Inflammatory macrophage treated with lipopolysaccharide for 1 hour (primary cell): ENCODE data around the gene SUPT3H.
"Not testable (repeated sequence)": the region's sequence is repeated elsewhere in the genome, so short reads cannot be mapped to it uniquely, and the experiment has no call there.

Experiments used
- DNase-seq, 2 donors: peaks; one replicate each; pipeline ENCODE4 v3.0.0-alpha.2; 2020 to 2022

SUPT3H gene

DNA sequence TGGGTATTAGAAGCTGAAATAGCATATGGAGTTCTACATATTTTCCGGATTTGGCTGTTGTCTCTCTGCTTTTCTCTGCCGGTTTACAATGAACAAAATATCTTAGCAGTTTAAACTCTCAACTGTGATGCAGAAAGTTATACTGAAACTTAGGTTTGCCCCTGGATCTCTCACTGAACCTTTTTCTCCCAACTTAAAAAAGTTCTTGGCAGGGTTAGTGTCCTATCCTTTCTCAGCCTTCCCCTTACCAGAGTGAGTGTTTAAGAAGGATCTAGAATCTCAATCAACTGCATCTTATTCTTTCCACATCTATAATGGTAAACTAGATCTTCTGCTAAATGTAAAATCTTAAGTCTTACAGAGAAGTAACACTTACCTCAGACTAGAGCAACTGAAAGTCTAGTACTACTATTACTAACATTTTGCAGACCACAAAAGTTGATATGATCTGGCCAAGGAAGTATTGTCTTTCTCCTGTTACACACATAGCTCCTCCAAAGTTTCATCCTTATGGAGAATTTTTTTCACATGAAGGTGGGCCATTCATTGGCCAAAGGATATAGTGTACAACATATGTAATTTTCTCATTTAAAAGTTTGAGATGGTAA lies 441.9 kb downstream of the SUPT3H start:
- no peak for DNase-seq

DNA sequence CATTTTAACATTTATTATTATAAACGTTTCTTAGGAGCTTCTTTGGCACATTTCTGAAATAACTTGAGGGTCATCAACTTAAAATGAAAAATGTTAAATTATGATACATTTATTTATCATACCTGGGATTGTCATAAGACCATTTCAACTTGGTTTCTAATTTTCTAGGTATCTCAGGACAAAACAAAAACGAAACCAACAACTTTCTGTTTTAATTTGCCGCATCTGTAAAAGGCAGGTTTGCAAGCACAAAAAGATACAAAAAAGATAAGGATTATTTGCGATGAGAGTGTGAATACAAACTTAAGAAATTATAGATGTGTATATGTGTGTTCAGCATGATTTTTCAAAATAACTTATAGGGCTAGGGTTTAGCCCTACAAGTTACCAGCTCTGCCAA lies 444.6 kb downstream of the SUPT3H start:
- DNase-seq = no peak

- no peak for DNase-seq
These were observed 445.1 kb downstream of the SUPT3H start for GRCh38 chr6:44932651-44933091.

- no peak for DNase-seq
These were observed 446.3 kb downstream of the SUPT3H start for GRCh38 chr6:44931385-44931784.

- no peak for DNase-seq
These were observed 451.2 kb downstream of the SUPT3H start for GRCh38 chr6:44926556-44926955.

DNA sequence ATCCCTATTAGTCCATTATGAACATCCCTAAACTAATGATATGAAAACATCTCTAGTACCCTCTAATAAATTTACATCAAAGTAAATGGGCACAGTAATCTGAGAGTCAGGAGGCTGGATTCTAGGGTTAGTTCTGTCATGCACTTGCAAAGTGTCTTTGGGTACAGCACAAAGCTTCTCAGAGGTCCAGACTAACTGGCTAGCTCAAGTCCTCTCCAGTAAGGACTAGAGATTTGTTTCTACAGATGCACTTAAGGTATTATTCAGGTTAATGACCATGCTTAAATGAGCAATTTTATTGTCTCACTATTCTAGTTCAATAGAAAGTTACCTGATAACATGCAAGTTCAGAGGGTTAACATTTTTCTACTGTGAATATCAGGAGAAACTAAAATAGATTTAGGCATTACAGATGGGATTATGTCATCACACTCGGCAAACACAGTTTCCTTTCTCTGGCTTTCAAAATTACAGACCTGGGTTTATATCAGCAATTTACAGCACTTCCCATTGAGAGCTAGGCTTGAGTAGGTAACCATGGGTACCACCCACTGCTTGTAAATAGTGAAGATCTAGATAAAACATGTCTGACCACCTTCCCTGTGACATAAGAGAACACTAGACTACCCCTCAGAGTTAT lies 452.5 kb downstream of the SUPT3H start:
- peak; percentile 35 to 65 for DNase-seq

DNA sequence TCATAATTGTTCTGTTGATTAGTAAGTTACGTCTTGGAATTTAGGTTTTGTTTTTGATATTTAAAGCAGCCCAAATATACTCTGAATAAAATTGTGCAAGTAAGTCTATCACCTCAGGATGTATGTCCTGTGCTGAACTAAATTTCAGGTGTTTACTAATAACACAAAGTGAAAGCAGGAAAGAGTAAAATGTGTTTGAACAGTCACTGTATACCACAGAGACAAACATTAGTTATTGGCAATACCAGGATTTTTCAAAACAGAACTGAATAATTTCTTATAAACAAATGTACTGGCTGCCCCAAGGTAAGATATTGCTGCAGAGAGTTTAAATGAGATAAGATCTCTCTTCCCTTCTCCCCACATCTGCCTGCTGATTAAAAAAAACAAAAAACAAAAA lies 454.3 kb downstream of the SUPT3H start:
- no peak for DNase-seq

DNA sequence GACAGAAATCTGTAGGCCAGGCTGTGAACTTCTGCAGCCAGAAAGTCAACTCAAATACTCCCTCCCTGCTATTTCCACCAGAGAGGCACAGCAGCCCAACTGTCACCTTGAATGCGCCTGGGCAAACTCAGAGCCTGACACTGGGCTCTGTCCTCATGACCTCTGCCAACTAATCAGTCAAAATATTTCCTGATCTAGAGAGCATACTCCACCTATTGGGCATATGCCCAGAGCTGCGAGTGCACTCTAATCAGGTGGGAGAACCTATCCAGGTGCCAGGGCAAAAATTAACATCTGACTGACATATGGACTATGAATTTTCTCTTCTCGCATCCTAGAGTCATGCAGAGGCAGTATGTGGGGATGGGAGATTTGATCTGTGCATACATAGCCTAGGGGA lies 455.9 kb downstream of the SUPT3H start:
- no peak for DNase-seq

- peak; percentile 53 to 55 for DNase-seq
These were observed 456.7 kb downstream of the SUPT3H start for GRCh38 chr6:44920952-44921491.

DNA sequence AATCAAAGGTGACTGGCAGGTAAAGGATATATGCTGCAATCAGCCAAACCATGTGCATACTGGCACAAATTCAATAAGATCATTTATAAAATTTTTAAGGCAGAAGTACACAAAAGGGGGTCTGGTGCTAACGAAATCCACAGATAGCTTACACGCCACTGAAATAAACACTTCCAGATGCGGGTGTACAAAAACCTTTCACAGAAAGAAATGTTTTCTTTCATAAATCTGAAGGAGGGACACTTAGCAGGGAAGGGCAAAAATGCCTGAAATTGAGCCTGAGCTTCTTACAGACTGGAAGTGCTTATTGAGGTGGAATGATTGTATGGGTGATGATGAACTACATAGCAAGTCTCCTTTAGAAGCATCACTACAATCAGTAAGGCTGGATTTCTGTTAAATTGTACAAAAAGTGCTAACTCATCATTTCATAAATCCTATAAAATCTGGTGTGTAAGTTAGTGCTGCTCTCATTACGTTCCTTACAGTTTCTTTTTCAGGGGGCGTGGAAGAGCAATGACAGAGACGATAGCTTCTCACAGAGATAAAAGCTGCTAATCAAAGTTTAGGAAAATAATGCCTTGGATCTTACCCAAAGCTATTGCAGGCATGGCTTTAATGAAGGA lies 458.9 kb downstream of the SUPT3H start:
- no peak for DNase-seq

DNA sequence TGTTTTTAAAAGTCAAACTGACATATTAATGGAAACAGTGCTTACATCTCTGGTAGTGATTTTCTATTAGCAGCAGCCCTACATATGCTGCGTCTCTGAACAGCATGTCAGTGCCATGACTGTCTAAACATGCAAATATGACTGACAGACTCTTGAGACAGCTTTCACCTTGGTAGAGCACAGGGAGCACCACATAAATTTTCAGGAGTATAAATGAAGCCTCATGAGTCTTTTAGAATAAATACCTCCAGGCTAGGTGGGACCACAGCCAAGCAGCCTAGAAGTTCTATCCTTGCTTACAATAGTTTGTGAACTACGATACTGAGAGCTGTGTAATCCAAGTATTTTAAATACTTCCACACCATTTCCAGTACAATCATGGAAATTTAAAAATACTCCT lies 460.3 kb downstream of the SUPT3H start:
- no peak for DNase-seq

GRCh38 chr6:44915111-44915510 lies 462.6 kb downstream of the SUPT3H start:
- DNase-seq = no peak

GRCh38 chr6:44914141-44914540 lies 463.6 kb downstream of the SUPT3H start:
- no peak for DNase-seq

- DNase-seq = no peak
These were observed 471.0 kb downstream of the SUPT3H start for GRCh38 chr6:44906761-44907160.

- not testable (repeated sequence) for DNase-seq
These were observed 477.4 kb downstream of the SUPT3H start for GRCh38 chr6:44900358-44900757.

DNA sequence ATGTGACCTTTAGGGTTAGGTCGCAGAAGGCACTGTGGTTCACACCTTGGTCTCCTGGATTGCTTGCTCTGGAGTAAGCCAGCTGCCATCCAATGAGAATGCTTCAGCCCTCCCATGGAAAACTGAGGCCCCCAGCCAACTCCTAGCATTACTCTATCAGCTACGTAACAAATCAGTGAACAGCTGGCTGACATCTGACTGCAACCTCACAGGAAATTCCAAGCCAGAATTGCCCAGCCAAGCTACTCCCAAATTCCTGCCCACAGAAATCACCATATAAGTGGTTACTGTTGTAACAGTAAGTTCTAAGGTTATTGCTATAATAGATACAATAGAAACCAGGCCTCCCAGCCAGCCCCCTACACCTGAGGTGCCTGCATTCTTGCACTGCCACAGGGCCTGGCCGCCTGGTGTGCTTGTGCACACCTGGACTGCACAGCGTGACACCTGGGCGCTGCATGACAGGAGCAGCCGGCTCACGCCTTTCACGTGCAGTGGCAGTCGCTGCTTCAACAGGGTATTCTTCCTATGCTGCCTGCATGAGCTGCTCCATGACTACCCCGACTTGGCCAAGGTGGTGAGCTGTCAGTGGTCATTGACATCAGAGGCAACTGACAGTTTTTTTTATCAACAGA lies 479.3 kb downstream of the SUPT3H start:
- DNase-seq = no peak

GRCh38 chr6:44897316-44897715 lies 480.4 kb downstream of the SUPT3H start:
- DNase-seq = no peak

GRCh38 chr6:44896701-44897100 lies 481.0 kb downstream of the SUPT3H start:
- no peak for DNase-seq

- no peak for DNase-seq
These were observed 485.2 kb downstream of the SUPT3H start for GRCh38 chr6:44892579-44892978.

DNA sequence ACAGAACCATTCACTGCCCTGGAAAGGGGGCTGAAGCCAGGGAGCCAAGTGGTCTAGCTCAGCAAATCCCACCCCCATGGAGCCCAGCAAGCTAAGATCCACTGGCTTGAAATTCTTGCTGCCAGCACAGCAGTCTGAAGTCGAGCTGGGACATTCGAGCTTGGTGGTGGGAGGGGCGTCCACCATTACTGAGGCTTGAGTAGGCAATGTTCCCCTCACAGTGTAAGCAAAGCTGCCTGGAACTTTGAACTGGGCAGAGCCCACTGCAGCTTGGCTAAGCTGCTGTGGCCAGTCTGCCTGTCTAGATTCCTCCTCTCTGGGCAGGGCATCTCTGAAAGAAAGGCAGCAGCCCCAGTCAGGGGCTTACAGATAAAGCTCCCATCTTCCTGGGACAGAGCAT lies 498.7 kb downstream of the SUPT3H start:
- not testable (repeated sequence) for DNase-seq

DNA sequence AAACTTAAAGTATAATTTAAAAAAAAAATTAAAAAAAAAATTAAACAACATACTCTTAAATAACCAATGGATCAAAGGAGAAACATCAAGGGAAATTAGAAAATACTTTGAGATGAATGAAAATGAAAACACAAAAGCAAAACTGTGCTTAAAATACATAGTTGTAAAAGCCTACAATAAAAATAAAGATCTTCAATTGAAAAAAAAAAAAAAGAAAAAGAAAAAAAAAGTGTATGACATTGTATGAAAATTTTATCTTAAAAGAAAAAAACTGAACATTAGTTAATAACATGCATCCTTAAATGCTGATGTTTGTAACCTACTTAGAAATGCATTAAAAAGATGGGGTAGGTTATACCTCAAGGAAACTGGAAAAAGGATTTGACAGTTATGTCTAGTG lies 501.1 kb downstream of the SUPT3H start:
- DNase-seq = not testable (repeated sequence)

- DNase-seq = no peak
These were observed 508.3 kb downstream of the SUPT3H start for GRCh38 chr6:44869321-44869897.

GRCh38 chr6:44868910-44869309 lies 508.8 kb downstream of the SUPT3H start:
- DNase-seq = no peak
